Left ventricle myocardium inferior (tissue), 1 donor: Measurements from ENCODE around the gene KBTBD4. TPM values are rescaled to one million over a fixed set of nuclear protein-coding genes. Genes with fewer than 3 reads are reported as not detected.
A peak's percentile ranks its signal among the peaks of the same experiment; 100 is the strongest.
"Not testable (repeated sequence)": the region's sequence is repeated elsewhere in the genome, so short reads cannot be mapped to it uniquely, and the experiment has no call there.

Source experiments
- DNase-seq: peaks from one replicate; pipeline ENCODE4 v3.0.0-alpha.2; 2020
- H3K27ac ChIP-seq: fragments of 200-600 bp; replicated peaks from 2 replicates; pipeline ENCODE4 v1.8.0; 2021
- H3K27me3 ChIP-seq: fragments of 200-600 bp; 2 replicates; pipeline ENCODE4 v1.8.0; 2021; ENCODE audit warnings: low read depth
- H3K36me3 ChIP-seq: fragments of 200-600 bp; 2 replicates; pipeline ENCODE4 v1.8.0; 2021
- H3K4me1 ChIP-seq: fragments of 200-600 bp; 2 replicates; pipeline ENCODE4 v1.8.0; 2021
- H3K4me3 ChIP-seq: fragments of 200-600 bp; 2 replicates; pipeline ENCODE4 v1.8.0; 2021; ENCODE audit warnings: mild to moderate bottlenecking, moderate library complexity
- H3K9me3 ChIP-seq: fragments of 200-600 bp; replicated peaks from 2 replicates; pipeline ENCODE4 v1.8.0; 2021
- CTCF ChIP-seq: fragments of 200-600 bp; IDR thresholded peaks from 2 replicates; pipeline ENCODE4 v1.8.0; 2021; ENCODE audit warnings: antibody characterized with exemption, mild to moderate bottlenecking, borderline replicate concordance
- intact Hi-C: fragments of 100-400 bp; cut with micrococcal nuclease; formaldehyde crosslinking; loops from one replicate; pipeline ENCODE4 v1.11.0; 2022
- total RNA-seq: library from RNA; stranded (reverse); fragmentation: NEBNext Ultra II Directional; extraction: Animal tissue kit (Norgen Biotek cat#: 25700); gene quantifications from one replicate; pipeline ENCODE4 v1.2.1, GENCODE V29; 2021
- donor health status: DM: no; HTN: yes; CAD: no; lungs with severe emphysema.

Gene KBTBD4
- total RNA-seq, 1 donor from 2014 or later, result 14.2 TPM

DNA sequence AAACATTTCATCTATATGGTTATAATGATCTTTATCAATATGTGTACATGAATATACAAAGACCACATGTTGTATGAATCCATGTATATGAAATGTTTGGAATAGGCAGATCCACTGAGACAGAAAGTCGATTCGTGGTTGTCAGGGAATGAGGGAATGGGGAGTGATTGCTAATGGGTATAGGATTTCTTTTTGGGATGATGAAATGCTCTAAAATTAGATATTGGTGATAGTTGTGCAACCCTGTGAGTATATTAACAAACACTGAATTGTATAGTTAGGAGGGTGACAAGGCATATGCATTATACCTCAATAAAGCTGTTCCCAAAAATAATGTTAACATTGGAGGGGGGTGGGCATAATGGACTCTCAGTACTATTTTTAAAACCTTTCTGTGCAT is 18.3 kb downstream of the KBTBD4 start:
- TF ChIP-seq CTCF, result no peak
- H3K4me3 ChIP-seq, result no peak overlapping the region
- intact Hi-C loops, result no loop called here
- no peaks in the 10 kb centered on the region for H3K9me3 ChIP-seq
- H3K27ac ChIP-seq, result no peak overlapping the region
- no peak for DNase-seq
- H3K4me1 ChIP-seq, result peaks cover 10% of the 10 kb centered on the region
- H3K27me3 ChIP-seq, result no peaks in the 10 kb centered on the region
- H3K36me3 ChIP-seq, result no peaks in the 10 kb centered on the region

- H3K4me3 ChIP-seq, result no peak overlapping the region
- intact Hi-C loops, result no loop called here
- H3K4me1 ChIP-seq, result peaks cover 7% of the 10 kb centered on the region
- H3K9me3 ChIP-seq, result no peaks in the 10 kb centered on the region
- DNase-seq, result no peak
- TF ChIP-seq CTCF, result no peak
- no peaks in the 10 kb centered on the region for H3K27me3 ChIP-seq
- H3K36me3 ChIP-seq, result no peaks in the 10 kb centered on the region
- no peak overlapping the region for H3K27ac ChIP-seq
Observed at GRCh38 chr11:47558695-47559094, 20.1 kb downstream of the KBTBD4 start.

DNA sequence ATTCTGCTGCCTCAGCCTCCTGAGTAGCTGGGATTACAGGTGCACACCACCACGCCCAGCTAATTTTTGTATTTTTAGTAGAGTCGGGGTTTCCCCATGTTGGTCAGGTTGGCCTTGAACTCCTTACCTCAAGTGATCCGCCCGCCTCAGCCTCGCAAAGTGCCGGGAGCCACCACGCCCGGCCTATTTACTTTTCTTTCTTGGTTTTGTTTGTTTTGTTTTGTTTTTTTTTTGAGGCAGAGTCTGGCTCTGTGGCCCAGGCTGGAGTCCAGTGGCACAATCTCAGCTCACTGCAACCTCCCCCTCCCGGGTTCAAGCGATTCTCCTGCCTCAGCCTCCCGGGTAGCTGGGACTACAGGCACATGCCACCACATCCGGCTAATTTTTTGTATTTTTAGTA is 21.8 kb downstream of the KBTBD4 start:
- peaks cover 23% of the 10 kb centered on the region for H3K4me1 ChIP-seq
- H3K9me3 ChIP-seq, H3K36me3 ChIP-seq, DNase-seq, intact Hi-C loops, H3K27ac ChIP-seq, H3K4me3 ChIP-seq, H3K27me3 ChIP-seq: not testable (repeated sequence)

DNA sequence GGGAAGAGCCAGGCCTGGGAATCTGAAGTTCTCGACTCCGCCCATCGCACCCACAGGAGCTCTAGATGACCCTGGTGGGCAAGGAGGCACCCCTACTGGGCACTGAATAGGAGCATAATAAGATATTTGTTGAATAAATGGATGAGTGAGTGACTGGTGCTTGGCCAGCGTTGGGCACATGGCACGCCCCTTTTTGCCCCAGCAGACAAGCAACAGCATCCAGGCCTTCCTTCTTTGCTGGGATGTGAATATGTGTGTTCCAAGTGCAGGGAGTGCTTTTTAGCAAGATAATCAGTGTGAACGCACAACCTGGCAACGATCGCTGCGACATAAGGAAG is 25.4 kb downstream of the KBTBD4 start:
- H3K27me3 ChIP-seq, result no peaks in the 10 kb centered on the region
- no peak for DNase-seq
- H3K4me1 ChIP-seq, result peaks cover 59% of the 10 kb centered on the region
- TF ChIP-seq CTCF, result peak; percentile 13
- H3K27ac ChIP-seq, result peak overlapping the region; percentile 94
- peak overlapping the region; percentile 96 for H3K4me3 ChIP-seq
- no peaks in the 10 kb centered on the region for H3K36me3 ChIP-seq
- intact Hi-C loops, result no loop called here
- no peaks in the 10 kb centered on the region for H3K9me3 ChIP-seq

GRCh38 chr11:47552566-47553405 is 26.0 kb downstream of the KBTBD4 start, which contains the start of gene CELF1:
Gene CELF1, minus strand, starts transcription at chr11:47553132. Its CDS starts 53,609 bp downstream, at chr11:47499523.
- peak within 1 kb of the TSS; percentile 94 for H3K27ac ChIP-seq
- no peaks in the 10 kb centered on the region for H3K9me3 ChIP-seq
- H3K4me1 ChIP-seq, result peaks cover 62% of the 10 kb centered on the region
- intact Hi-C loops, result no loop called here
- peak; percentile 91 for DNase-seq
- no peaks in the 10 kb centered on the region for H3K27me3 ChIP-seq
- H3K36me3 ChIP-seq, result no peaks in the 10 kb centered on the region
- H3K4me3 ChIP-seq, result peak within 1 kb of the TSS; percentile 96
- TF ChIP-seq CTCF, result peak; percentile 96

DNA sequence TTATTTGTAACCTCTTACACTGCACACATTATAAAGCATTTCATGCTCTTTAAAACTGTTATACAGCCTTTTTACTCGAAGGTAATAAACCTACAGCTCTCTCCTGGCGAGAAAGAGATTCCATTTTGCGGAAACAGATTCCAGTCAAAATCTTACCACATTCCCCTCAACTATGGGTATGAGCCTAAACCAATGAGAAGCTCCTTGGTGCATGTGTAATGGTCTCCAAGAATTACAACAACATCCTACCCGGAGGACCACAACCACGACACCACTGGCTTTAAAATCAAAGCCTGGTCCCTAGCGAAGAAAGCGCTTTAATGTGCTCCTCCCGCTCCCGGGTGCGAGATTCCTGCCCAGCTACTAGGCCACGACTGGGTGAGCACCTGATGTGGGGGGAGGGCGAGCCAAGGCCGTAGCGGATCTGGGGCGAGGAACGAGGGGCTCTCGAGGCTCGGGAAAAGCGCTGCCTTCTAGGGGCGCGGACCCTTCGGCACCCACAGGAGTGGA is 26.7 kb downstream of the KBTBD4 start:
- Histone ChIP-seq H3K27me3 (no peaks in the 10 kb centered on the region), H3K4me3 (peak overlapping the region; percentile 96), H3K27ac (peak overlapping the region; percentile 94), H3K36me3 (no peaks in the 10 kb centered on the region), H3K9me3 (no peaks in the 10 kb centered on the region), H3K4me1 (peaks cover 69% of the 10 kb centered on the region)
- intact Hi-C loops, result no loop called here
- no peak for TF ChIP-seq CTCF
- peak; percentile 20 for DNase-seq
